Fibroblast of the aortic adventitia (primary cell): ENCODE results near the gene BTG2. TPM values are rescaled to one million over a fixed set of nuclear protein-coding genes. Genes with fewer than 3 reads are reported as not detected.

Experiments used
- DNase-seq: peaks from one replicate; pipeline ENCODE4 v3.0.0-alpha.2; 2010; ENCODE audit warnings: low read depth
- H3K4me3 ChIP-seq: 2 replicates; pipeline ENCODE4 v1.5.1; 2011; ENCODE audit warnings: low read depth, mild to moderate bottlenecking, control low read depth, low read length, moderate library complexity
- total RNA-seq: library from RNA; depleted of rRNA; stranded (reverse); fragments of >200 nt; gene quantifications from 2 replicates; pipeline ENCODE4 v1.2.3, GENCODE V29; 2012; ENCODE audit warnings: low replicate concordance
- TF ChIP-seq, protein P1 (sequence below): IDR thresholded peaks from 2 replicates; pipeline ENCODE4 v1.5.1; 2011; ENCODE audit warnings: mild to moderate bottlenecking, low read length, control low read depth, inconsistent platforms; ENCODE audit not compliant: insufficient read depth

BTG2 gene
- total RNA-seq, 1 donor, result 16.7 TPM

DNA sequence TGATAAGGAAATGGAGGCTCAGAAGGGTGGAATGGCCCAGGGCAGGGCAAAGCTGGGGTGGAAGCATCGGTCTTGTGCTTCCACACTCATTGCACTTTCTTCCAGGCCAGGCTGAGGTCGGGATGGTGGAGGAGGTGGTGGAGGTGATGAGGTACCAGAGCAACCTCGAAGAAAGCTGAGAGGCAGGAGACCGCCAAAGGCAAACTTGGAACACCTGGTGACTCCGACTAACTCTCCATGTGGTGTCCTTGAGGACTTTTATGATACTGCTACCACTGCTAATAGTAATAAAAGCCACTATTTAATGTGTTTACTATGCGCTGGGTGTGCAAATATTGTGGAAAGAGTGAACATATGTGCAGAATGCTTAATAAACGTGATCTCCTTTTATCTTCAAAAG lies 16.9 kb upstream of the BTG2 start:
- no peak overlapping the region for H3K4me3 ChIP-seq
- TF ChIP-seq, protein P1, sequence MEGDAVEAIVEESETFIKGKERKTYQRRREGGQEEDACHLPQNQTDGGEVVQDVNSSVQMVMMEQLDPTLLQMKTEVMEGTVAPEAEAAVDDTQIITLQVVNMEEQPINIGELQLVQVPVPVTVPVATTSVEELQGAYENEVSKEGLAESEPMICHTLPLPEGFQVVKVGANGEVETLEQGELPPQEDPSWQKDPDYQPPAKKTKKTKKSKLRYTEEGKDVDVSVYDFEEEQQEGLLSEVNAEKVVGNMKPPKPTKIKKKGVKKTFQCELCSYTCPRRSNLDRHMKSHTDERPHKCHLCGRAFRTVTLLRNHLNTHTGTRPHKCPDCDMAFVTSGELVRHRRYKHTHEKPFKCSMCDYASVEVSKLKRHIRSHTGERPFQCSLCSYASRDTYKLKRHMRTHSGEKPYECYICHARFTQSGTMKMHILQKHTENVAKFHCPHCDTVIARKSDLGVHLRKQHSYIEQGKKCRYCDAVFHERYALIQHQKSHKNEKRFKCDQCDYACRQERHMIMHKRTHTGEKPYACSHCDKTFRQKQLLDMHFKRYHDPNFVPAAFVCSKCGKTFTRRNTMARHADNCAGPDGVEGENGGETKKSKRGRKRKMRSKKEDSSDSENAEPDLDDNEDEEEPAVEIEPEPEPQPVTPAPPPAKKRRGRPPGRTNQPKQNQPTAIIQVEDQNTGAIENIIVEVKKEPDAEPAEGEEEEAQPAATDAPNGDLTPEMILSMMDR, result no peak
- DNase-seq, result no peak

DNA sequence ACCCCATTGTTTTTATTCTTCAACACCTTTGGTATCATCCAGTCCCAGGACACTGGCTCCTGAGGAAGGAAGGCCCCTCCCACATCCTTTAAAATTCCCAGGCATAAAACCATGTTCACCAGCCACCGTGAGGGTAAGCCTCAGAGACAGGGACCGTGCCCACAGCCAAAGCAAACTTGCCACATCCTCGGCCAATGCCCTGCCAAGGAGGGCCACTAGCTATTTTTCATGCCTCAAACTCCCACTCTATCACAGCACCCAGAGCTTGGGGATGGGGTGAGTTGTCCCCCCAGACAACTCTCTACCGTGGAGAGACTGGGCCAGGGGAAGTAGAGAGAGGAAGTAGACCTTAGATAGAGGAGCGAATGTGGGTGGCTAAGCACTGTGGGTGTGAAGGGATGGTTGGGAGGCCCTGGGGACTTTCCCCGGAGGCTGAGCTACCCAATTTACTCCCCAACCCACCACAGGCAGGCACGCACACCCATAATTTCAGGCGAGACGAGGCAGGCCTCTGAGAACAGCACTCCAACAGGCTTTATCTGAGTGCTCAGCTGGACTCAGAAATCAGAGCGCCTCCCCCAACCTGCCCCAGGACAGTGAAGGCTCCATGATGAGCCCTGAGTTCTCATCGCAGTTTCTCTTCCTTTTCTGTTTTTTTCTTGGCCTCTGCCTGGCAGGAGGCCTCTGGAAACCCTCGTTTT lies 15.9 kb upstream of the BTG2 start:
- H3K4me3 ChIP-seq, result no peak overlapping the region
- DNase-seq, result no peak
- TF ChIP-seq, protein P1, result no peak

DNA sequence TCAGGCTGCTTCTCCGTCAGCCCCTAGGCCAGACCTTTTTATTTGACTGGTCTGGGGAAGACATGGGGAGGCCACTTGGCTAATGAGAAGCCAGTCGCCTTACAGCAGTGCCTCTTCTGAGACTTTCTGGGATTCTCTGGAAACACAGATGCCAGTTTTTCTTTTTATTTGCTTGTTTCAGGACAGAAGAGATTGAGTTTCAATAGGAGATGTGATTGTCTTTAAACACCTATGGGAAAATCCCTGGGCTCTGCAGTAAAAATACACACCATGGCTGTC lies 15.4 kb upstream of the BTG2 start:
- TF ChIP-seq, protein P1, result no peak
- H3K4me3 ChIP-seq, result no peak overlapping the region
- DNase-seq, result no peak

DNA sequence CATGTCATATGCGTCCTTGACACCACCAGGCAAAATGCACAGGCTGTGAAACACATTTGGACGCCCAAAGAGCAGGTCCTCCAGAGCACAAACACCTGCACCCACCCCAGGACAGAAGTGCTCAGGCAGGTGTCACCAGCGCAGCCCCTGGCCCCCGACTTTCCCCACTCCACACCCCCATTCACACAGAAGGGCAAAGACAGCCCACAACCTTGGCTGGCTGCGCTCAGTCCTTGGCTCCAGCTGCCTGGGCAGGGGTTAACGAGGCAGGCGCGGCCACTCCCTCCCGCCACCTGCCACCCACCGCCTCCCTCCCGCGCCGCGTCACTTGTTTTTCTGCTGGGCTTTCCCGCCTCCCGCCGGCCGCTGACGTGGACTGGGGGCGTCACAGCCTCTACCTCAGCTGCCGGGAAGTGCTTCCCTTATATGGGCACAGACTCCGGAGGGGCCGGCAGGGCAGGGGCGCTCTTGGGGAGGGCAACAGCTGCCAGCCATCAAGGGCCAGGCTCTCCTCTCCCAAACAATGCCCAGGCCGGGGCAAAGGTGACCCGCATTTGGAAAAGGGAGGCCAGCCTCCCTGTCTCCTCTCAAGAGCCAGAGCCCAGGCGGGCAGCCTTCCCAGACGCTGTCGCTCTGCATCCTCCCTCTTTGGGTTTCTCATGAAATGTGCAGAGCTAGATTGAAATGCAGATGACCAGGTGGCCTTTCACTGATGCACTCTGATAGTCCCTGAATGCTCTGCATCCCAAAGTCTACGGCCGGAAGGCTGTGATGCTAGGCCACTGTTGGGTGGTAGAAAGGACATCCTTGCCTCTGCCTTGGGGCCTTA lies 14.8 kb upstream of the BTG2 start:
- TF ChIP-seq, protein P1, result no peak
- no peak overlapping the region for H3K4me3 ChIP-seq

DNA sequence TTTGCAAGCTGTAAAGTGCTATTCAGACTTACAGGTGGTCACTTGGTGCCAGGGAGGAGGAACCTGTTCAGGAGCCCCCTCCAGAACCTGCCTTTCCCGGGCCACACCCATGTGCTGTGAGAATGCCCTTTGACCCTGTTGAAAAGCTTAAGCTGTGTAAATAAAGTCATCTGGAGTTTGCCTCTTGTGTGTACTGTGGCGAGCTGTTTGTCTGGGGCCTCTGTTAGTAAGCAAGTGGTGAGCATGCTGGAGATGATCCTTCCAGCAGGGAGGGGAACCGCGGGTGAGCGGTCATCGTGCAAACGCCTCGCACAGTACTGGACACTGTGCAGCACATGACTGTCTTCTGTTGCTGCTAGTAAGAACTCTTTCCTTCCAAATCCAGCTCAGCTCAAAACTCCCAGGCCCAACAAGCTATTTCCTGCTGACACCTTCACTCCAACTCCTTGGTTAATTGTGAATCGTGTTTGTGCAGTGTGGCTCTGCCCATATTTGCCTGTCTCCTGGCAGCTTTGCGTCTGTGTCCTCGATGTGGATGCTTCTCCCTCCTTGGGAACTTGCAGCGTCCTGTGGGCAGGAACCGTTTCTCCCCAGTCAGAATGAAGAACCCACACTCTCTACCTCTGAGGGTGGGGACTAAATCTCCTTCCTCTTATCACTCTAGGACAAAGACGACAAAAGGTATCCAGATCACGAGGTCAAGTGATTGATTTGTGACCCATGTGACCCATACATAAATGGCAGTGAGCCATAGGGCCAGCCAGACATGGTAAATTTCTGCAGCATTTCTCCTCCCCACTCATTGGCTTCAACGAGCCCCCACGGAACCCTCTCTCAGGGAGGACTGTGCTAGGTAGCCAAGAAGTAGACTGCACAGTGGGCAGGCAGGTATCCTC lies 13.9 kb upstream of the BTG2 start:
- TF ChIP-seq, protein P1, result no peak
- H3K4me3 ChIP-seq, result no peak overlapping the region
- no peak for DNase-seq

More for the DNA sequence above, 14.8 kb upstream of the BTG2 start:
- peak; percentile 65 for DNase-seq

DNA sequence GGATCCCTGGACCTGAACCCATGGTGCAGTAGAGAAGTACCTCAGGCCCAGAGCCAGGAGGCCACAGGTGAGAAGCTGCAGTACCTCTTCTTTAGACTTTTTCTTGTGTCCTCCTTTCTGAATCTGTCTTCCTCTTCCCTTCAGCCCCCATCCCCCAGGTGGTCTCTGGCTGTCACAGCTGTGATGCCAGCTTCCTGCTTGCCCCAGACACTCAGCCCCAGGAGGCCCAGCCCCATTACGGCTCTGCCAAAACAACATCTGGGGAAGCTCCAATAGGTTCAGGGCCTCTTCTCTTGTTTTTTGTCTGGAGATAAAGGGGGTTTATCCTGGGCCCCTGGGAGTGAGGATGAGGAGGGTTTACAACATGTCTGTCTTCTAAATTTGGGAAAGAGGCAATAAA lies 9.5 kb upstream of the BTG2 start:
- no peak overlapping the region for H3K4me3 ChIP-seq
- DNase-seq, result no peak
- TF ChIP-seq, protein P1, result no peak
